Measurements from ENCODE around the gene TGM2.

TGM2 gene

GRCh38 chr20:38198238-38198861 lies 33.3 kb upstream of the TGM2 start:
- peak; percentile 12 for DNase-seq

GRCh38 chr20:38197619-38198018 lies 32.5 kb upstream of the TGM2 start:
- peak; percentile 4 for DNase-seq

GRCh38 chr20:38197217-38197616 lies 32.1 kb upstream of the TGM2 start:
- peak; percentile 4 for DNase-seq

- DNase-seq, result peak; percentile 31
Observed at GRCh38 chr20:38196592-38196991, 31.5 kb upstream of the TGM2 start.

GRCh38 chr20:38196076-38196475 lies 31.0 kb upstream of the TGM2 start:
- DNase-seq, result peak; percentile 8

- peak; percentile 7 for DNase-seq
Observed at GRCh38 chr20:38195521-38195920, 30.5 kb upstream of the TGM2 start.

GRCh38 chr20:38194971-38195504 lies 30.0 kb upstream of the TGM2 start:
- peak; percentile 15 for DNase-seq

DNA sequence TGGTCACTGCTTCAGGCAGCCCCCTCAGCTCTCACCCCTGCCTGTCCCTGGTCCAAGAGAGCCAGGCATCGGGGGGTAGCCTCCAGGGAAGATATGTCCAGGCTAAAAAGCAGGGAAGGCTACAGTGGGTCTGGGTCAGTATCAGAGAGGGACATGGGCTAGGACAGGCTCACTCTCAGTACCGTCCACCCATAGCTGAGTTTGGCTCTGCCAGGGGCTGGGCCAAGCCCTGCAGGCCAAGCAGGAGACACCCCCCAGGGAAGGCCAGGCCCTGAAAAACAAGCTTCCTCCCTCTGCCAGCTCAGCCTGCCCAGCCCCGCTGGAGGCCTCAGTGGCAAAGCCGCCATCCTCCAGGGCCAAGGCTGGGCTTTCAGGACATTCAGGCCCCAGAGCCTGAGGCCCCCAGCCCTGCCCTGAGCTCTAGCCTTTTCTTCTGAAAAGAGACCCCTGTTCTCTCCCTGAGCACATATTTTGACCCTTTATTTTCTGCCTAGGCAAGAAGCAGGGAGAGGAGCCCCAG lies 28.6 kb upstream of the TGM2 start:
- DNase-seq, result peak; percentile 7

- peak; percentile 8 for DNase-seq
Observed at GRCh38 chr20:38192323-38192885, 27.3 kb upstream of the TGM2 start.

DNA sequence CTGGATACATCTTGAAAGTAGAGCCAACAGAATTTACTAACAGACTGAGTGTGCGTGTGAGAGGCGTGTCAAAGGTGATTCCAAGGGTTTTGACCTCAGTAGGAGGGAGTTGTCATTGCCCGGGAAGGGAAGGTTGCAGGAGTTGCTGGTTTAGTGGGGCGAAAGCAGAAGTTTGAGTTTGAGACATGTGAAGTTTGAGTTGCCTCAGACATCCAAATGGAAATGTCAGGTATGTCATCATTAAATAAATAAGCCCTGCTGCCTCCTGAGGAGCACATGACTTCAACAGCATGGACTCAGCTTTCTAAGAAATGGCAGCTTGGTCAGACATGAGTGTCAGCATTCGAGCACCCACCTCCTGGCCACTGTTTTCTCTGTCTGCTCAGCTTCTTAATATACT lies 26.6 kb upstream of the TGM2 start:
- peak; percentile 1 for DNase-seq

DNA sequence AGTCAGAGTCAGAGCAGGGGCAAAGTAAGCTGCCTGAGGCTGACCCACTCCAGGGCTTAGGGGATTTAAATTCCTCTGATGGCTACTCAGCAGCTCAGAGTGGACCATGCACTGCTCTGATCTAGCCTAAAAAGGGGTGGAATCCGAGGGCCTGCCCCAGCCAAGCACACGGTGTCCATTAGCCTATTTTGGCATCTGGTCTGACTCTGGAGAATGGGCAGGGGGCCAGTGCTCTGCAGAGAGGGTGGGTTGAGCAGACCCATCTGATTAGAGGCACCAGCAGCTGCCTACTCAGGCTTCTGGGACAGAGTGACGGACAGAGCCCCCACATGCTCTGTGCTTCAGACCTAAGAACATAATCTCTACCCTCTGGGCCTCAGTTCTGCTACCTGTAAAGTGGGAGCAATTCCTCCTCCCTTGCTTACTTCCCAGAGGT lies 25.9 kb upstream of the TGM2 start:
- DNase-seq, result peak; percentile 19

- DNase-seq, result no peak
Observed at GRCh38 chr20:38190166-38190565, 25.1 kb upstream of the TGM2 start.

DNA sequence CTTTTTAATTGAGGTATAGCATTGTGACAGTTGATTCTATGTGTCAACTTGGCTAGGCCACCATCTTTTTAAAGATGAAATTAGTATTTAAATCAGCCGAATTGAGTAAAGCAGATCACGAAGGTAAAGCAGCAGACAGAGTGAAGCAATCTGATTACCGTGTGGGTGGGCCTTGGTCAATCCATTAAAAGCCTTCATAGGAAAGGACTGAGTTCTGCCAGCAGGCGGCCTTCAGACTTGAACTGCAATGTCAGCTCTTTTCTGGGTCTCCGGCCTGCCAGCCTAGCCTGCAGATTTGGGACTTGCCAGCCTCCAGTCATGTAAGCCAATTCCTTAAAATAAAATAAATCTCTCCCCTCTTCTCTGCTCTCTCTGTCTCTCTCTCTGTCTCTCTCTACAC lies 22.4 kb upstream of the TGM2 start:
- DNase-seq, result peak; percentile 31

DNA sequence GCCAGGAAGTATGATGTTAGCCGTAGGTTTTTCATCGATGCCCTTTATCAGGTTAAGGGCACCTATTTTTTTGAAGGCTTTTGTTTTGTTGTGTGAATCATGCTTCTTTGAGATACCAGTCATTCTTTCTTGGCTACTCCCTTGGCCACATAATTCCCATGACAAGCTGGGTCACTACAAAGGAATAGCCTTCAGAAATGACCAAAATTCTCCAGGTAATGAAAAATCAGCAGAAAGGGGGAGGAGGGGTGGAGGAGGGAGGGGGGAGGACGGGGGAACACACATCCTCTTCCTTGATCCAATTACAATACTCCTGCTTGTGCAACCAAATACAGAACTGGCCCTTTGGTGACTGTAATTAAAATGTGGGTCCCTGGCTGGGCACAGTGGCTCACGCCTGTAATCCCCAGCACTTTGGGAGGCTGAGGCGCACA lies 21.7 kb upstream of the TGM2 start:
- DNase-seq, result peak; percentile 6

DNA sequence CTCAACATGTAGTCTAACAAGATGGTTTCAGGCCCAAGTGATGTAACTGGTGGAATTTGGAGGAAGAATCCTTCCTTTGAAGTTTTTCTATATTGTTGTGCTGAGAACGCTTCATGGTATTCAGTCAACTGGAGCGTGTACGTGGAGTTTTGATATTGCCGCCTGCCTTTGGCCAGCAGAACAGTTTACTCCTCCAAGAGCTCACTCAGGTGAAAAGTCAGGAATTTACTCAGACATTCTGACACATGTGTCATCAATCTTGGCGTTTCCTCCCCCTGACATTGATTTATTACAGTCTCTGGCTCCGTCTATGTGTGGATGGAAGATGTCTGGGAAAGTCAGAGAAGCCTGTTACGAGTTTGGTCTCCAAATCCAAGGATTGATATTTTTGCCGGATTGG lies 19.0 kb upstream of the TGM2 start:
- peak; percentile 12 for DNase-seq

GRCh38 chr20:38181971-38182370 lies 16.9 kb upstream of the TGM2 start:
- peak; percentile 2 for DNase-seq

DNA sequence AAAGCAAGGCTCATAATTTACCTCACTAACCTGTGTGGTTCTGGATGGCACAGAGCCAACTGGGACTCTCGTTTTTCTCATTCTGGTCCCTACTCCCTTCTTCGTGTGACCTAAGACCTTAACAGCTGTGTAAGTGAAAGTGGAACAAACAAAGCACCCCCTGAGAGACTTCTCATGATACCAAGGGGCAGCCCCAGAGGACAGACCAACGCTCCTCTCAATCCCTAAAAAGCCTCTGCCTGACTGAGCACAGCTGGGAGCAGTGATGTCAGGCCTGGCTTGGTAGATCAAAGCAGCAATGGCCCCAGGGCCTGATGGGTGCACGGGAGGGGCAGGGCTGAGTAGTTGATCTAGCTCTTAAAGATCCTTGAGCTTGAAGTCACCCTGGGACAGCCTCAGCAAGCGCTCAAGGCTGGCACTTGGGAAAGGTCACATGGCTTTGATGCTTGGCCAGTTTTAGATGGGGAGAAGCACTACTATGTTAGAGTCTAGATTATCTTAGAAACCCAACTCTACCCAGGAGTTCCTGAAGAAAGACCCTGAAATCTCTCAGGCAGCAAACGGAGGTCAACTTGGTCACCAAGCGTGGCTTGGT lies 16.2 kb upstream of the TGM2 start:
- no peak for DNase-seq

- DNase-seq, result no peak
Observed at GRCh38 chr20:38180781-38181180, 15.7 kb upstream of the TGM2 start.

DNA sequence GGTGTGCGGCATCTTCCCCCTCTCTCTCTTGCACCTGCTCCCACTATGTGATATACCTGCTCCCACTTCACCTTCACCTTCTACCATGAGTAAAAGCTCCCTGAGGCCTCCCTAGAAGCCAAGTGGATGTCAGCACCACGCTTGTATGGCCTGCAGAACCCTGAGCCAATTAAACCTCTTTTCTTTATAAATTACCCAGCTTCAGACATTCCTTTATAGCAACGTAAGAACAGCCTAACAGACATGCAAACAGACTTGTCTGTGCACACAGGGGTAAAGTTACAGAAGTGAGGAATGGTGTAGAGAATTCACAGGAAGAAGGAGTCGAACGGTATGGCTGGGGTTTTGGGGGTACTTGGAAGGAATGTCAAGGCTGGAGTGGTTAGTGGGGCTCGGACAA lies 14.8 kb upstream of the TGM2 start:
- DNase-seq, result no peak

- DNase-seq, result no peak
Observed at GRCh38 chr20:38178581-38178980, 13.5 kb upstream of the TGM2 start.

- no peak for DNase-seq
Observed at GRCh38 chr20:38178065-38178491, 13.0 kb upstream of the TGM2 start.

- no peak for DNase-seq
Observed at GRCh38 chr20:38177201-38177600, 12.1 kb upstream of the TGM2 start.

- no peak for DNase-seq
Observed at GRCh38 chr20:38175304-38176180, 10.5 kb upstream of the TGM2 start.
